Measurements from ENCODE around the gene FASTKD3.
"Not testable (repeated sequence)": the region's sequence is repeated elsewhere in the genome, so short reads cannot be mapped to it uniquely, and the experiment has no call there.

FASTKD3 gene, protein sequence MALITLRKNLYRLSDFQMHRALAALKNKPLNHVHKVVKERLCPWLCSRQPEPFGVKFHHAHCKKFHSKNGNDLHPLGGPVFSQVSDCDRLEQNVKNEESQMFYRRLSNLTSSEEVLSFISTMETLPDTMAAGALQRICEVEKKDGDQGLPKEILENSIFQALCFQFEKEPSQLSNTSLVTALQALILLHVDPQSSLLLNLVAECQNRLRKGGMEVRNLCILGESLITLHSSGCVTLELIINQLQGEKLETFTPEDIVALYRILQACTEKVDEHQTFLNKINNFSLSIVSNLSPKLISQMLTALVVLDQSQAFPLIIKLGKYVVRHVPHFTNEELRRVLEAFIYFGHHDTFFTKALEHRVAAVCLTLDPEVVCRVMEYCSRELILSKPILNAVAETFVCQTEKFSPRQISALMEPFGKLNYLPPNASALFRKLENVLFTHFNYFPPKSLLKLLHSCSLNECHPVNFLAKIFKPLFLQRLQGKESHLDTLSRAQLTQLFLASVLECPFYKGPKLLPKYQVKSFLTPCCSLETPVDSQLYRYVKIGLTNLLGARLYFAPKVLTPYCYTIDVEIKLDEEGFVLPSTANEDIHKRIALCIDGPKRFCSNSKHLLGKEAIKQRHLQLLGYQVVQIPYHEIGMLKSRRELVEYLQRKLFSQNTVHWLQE

GRCh38 chr5:7868773-7869473 is at the start of gene FASTKD3, which contains the start of gene MTRR:
Gene FASTKD3, minus strand, starts transcription at chr5:7869031. Its CDS starts 948 bp downstream, at chr5:7868083.
Gene MTRR, plus strand, starts transcription at chr5:7869148. Its CDS starts 1,647 bp downstream, at chr5:7870795.
- peak; percentile 81 for DNase-seq (ENCODE audit: low read depth)

GRCh38 chr5:7917130-7918123 is 48.6 kb upstream of the FASTKD3 start:
- no peak for DNase-seq (ENCODE audit: low read depth)

DNA sequence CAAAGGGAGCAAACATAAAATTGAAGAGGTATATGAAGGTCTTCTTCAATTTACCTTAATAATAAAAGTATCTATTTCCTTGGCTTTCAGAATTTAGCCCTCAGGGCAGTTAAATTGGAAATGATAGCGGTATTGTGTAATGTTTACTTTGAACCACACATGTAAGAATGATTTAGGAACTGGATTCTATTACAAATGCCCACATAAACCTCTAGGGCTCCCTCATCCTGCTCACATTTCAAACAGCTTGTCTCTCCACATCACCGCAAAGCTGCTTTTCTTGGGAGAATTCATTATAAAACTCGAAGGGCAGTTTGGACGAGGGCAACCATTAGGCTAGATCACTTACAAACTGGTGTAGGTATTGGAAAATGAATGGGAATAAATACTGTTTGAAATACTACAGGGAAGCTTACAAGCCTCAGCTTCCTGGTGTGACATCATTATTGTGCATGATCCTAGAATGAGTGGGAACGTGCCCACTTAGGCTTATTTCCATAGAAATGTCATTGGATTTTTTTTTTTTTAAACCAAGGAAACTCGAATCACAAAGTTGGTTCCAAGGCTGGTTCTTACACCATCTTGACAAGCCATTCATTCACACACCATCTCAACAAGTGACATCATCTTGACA is 47.5 kb upstream of the FASTKD3 start:
- DNase-seq (ENCODE audit: low read depth) = no peak

DNA sequence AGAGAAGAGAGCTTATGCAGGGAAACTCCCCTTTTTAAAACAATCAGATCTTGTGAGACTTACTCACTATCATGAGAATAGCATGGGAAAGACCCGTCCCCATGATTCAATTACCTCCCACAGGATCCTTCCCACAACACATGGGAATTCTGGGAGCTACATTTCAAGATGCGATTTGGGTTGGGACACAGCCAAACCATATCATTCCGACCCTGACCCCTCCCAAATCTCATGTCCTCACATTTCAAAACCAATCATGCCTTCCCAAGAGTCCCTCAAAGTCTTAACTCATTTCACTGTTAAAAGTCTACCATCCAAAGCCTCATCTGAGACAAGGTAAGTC is 42.6 kb upstream of the FASTKD3 start:
- not testable (repeated sequence) for DNase-seq (ENCODE audit: low read depth)

GRCh38 chr5:7910738-7911428 is 42.1 kb upstream of the FASTKD3 start:
- DNase-seq (ENCODE audit: low read depth) = no peak

DNA sequence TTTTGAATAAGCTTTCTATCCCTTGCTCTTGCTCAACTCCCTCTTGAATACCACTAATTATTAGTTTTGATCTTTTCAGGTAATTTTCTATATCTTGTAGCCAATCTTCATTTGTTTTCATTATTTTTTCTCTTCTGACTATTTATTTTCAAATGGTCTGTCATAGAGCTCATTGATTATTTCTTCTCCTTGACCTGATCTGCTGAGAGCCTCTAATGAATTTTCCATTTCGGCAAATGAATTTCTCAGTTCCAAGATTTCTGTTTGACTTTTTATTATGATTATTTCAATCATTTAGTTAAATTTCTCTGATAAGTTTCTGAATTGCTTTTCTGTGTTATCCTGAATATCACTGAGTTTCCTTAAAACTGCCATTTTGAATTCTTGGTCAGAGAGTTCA is 39.5 kb upstream of the FASTKD3 start:
- no peak for DNase-seq (ENCODE audit: low read depth)

DNA sequence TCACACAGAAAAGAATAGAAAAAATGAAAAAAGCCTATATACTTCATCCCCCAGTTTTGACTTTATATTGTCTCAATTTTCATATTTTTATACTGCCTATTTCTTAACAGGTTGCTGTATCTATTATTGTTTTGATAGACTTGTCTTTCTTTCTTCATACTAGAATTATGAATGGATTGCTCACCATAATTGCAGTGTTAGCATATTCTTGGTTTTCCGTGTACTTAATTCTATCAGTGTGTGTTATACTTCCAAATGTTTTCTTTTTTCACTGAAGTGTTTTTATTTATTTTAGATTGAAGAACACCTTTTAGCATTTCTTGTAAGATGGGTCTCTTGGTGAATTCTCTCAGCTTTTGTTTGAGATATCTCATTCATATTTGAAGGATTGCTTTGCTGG is 38.8 kb upstream of the FASTKD3 start:
- DNase-seq (ENCODE audit: low read depth) = no peak

DNA sequence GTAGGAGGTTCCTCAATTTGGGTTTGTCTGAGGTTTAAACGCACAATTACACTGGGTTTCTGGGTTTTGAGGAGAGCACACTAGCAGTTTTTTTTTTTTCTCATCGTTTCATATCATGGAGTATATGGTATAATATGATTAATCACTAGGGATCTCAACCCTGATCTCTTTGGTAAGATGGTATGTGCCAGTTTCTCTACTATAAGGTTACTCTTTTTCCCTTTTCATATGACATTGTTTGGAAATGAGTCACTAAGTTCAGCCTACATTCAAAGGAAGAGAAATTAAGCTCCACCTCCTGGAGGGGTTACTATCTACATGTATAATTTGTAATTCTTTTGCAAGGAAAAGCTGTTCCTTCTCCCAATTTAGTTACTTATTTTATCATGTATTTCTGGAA is 35.3 kb upstream of the FASTKD3 start:
- no peak for DNase-seq (ENCODE audit: low read depth)

- DNase-seq (ENCODE audit: low read depth) = no peak
These were observed 34.1 kb upstream of the FASTKD3 start for GRCh38 chr5:7902666-7903625.

- no peak for DNase-seq (ENCODE audit: low read depth)
These were observed 33.4 kb upstream of the FASTKD3 start for GRCh38 chr5:7902201-7902600.

- DNase-seq (ENCODE audit: low read depth) = no peak
These were observed 28.3 kb upstream of the FASTKD3 start for GRCh38 chr5:7897014-7897600.

DNA sequence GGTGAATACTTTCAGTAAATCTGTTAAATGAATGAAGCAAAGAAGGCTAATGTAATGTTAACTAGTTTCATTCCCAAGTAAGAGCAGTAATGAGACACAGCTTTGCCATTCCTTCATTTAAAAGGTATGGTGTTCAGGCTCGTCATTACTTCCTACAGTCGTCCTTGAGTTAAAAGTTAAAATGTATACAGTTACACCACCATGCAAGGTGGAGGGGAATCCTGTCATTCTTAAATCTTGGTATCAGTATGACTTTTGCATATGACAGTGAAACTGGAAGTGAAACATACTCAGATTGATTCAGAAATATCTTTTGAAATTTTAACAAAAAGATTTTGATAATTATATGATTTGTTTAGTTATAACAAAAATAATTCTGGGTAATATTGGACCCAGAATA is 26.0 kb upstream of the FASTKD3 start:
- no peak for DNase-seq (ENCODE audit: low read depth)

GRCh38 chr5:7894439-7894838 is 25.6 kb upstream of the FASTKD3 start:
- no peak for DNase-seq (ENCODE audit: low read depth)

GRCh38 chr5:7888901-7889300 is 20.1 kb upstream of the FASTKD3 start:
- DNase-seq (ENCODE audit: low read depth) = no peak

DNA sequence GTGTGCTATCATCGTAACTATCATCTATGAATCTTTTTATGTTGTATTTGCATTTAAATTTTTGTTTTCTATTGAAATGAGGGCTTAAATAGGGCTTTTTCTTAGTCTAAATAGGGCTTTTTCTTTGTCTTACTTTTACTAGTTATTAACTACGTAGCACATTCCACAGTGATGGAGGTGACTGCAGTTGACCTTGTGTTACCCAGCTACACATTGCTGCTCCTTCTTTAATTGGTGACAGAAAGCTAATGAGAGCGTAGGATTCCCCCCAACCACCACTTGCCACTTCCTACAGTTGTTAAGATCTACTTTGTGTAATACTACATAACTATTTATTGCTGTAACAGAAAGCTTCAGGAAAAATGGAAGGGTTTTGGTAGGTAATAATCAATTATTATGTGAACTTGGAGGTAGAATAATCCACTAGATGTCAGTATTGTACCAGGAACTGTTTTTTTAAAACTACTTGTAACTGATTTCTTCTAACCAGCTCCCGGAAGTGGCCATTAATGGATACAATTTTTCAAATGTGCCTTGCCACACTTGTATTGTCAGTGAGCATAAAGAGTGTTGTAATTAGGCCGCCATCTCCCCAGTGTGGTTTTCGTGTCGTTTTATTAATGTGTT is 18.1 kb upstream of the FASTKD3 start:
- no peak for DNase-seq (ENCODE audit: low read depth)

GRCh38 chr5:7884491-7885267 is 15.8 kb upstream of the FASTKD3 start:
- no peak for DNase-seq (ENCODE audit: low read depth)

- no peak for DNase-seq (ENCODE audit: low read depth)
These were observed 14.1 kb upstream of the FASTKD3 start for GRCh38 chr5:7882926-7883325.

GRCh38 chr5:7881816-7882215 is 13.0 kb upstream of the FASTKD3 start:
- DNase-seq (ENCODE audit: low read depth) = no peak

Data from stimulated activated CD8-positive, alpha-beta memory T cell treated with anti-CD3 and anti-CD28 coated beads, Interleukin-15, amount 100 ng/mL, for 1 hour (primary cell).